Neural progenitor cell (in vitro differentiated cells): ENCODE data around the gene KIRREL2.

Experiments
- EZH2 ChIP-seq: fragments of 200-600 bp; sonication (generic); IDR thresholded peaks from 2 replicates; pipeline ENCODE4 v1.6.1; 2017; ENCODE audit warnings: antibody characterized with exemption, mild to moderate bottlenecking, moderate library complexity
- TF ChIP-seq, protein P1 (sequence below): fragments of 200-600 bp; sonication (generic); IDR thresholded peaks from 2 replicates; pipeline ENCODE4 v1.5.1; 2017; ENCODE audit warnings: antibody characterized with exemption, mild to moderate bottlenecking

DNA sequence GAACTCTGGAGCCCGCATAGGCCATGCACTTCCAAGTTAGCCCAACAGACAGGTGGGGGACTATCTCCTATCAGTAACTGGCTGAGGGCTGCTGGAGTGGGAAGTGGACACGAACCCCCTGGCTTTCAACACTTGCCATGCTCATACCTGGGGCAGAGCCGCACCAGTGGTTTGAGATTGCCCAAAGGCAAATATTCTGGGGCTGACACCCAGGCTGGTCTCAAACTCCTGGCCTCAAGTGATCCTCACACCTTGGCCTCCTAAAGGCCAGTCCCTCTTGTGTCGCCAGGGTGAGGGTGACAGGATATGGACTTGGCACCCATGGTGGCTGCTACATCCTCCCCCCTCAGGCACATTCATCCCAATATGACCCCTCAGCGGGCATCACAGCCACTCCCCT lies 30.5 kb downstream of the KIRREL2 start:
- no peak for TF ChIP-seq EZH2
- TF ChIP-seq, protein P1, sequence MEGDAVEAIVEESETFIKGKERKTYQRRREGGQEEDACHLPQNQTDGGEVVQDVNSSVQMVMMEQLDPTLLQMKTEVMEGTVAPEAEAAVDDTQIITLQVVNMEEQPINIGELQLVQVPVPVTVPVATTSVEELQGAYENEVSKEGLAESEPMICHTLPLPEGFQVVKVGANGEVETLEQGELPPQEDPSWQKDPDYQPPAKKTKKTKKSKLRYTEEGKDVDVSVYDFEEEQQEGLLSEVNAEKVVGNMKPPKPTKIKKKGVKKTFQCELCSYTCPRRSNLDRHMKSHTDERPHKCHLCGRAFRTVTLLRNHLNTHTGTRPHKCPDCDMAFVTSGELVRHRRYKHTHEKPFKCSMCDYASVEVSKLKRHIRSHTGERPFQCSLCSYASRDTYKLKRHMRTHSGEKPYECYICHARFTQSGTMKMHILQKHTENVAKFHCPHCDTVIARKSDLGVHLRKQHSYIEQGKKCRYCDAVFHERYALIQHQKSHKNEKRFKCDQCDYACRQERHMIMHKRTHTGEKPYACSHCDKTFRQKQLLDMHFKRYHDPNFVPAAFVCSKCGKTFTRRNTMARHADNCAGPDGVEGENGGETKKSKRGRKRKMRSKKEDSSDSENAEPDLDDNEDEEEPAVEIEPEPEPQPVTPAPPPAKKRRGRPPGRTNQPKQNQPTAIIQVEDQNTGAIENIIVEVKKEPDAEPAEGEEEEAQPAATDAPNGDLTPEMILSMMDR, result no peak
